HG03460 (cell line): ENCODE measurements around the gene C12orf76.
"Not testable (repeated sequence)": the region's sequence is repeated elsewhere in the genome, so short reads cannot be mapped to it uniquely, and the experiment has no call there.

Experiments
- ATAC-seq: cut with Tn5 transposase; IDR thresholded peaks from one replicate; pipeline ENCODE4 v1.9.1; 2021; ENCODE audit not compliant: unreplicated experiment

C12orf76 gene

GRCh38 chr12:110048242-110049027, at the start of gene C12orf76:
Gene C12orf76, minus strand, starts transcription at chr12:110048522. Its CDS starts 27 bp downstream, at chr12:110048495.
- peak; percentile 98 for ATAC-seq

GRCh38 chr12:110093631-110094311, 45.4 kb upstream of the C12orf76 start:
- ATAC-seq = no peak

- ATAC-seq = no peak
These were observed 42.9 kb upstream of the C12orf76 start for GRCh38 chr12:110091136-110091711.

GRCh38 chr12:110090266-110091135, 42.2 kb upstream of the C12orf76 start:
- no peak for ATAC-seq

- no peak for ATAC-seq
These were observed 40.6 kb upstream of the C12orf76 start for GRCh38 chr12:110088936-110089335.

- not testable (repeated sequence) for ATAC-seq
These were observed 39.9 kb upstream of the C12orf76 start for GRCh38 chr12:110088216-110088615.

- ATAC-seq = no peak
These were observed 36.1 kb upstream of the C12orf76 start for GRCh38 chr12:110084314-110085015.

- no peak for ATAC-seq
These were observed 32.1 kb upstream of the C12orf76 start for GRCh38 chr12:110080410-110080809.

- ATAC-seq = peak; percentile 76
These were observed 31.4 kb upstream of the C12orf76 start for GRCh38 chr12:110079477-110080400.

GRCh38 chr12:110077800-110078199, 29.5 kb upstream of the C12orf76 start:
- ATAC-seq = no peak

- ATAC-seq = no peak
These were observed 27.6 kb upstream of the C12orf76 start for GRCh38 chr12:110075880-110076279.

- ATAC-seq = no peak
These were observed 25.8 kb upstream of the C12orf76 start for GRCh38 chr12:110074089-110074488.

GRCh38 chr12:110073049-110073831, 24.9 kb upstream of the C12orf76 start:
- no peak for ATAC-seq

- ATAC-seq = not testable (repeated sequence)
These were observed 24.3 kb upstream of the C12orf76 start for GRCh38 chr12:110072636-110073035.

GRCh38 chr12:110071967-110072366, 23.6 kb upstream of the C12orf76 start:
- ATAC-seq = no peak

GRCh38 chr12:110071504-110071903, 23.2 kb upstream of the C12orf76 start:
- no peak for ATAC-seq

- ATAC-seq = no peak
These were observed 20.3 kb upstream of the C12orf76 start for GRCh38 chr12:110068654-110069053.

GRCh38 chr12:110068115-110068514, 19.8 kb upstream of the C12orf76 start:
- ATAC-seq = not testable (repeated sequence)
